K562 (cell line): Measurements from ENCODE around the gene ZNF541. TPM values are rescaled to one million over a fixed set of nuclear protein-coding genes. Genes with fewer than 3 reads are reported as not detected.

ENCODE experiments used
- BRD9 ChIP-seq: fragments of 450-650 bp; IDR thresholded peaks from 2 replicates; pipeline ENCODE4 v1.6.1; 2018; ENCODE audit warnings: low read depth; ENCODE audit not compliant: partially characterized antibody
- CBX5 ChIP-seq: IDR thresholded peaks from 2 replicates; pipeline ENCODE4 v1.6.1; 2014; ENCODE audit warnings: low read depth, borderline replicate concordance
- EGR1 ChIP-seq: fragments of 450-650 bp; conservative IDR thresholded peaks from 2 replicates; pipeline ENCODE4 v1.6.1; 2017; ENCODE audit warnings: mild to moderate bottlenecking
- HNRNPK ChIP-seq: fragments of 200-400 bp; formaldehyde crosslinking; IDR thresholded peaks from one replicate; pipeline ENCODE4 v1.6.1; 2018; ENCODE audit warnings: mild to moderate bottlenecking, low read depth, low read length; ENCODE audit not compliant: poor library complexity, severe bottlenecking
- KDM2B ChIP-seq: fragments of 250-450 bp; sonication (Bioruptor Pico); IDR thresholded peaks from 2 replicates; pipeline ENCODE4 v1.8.0; 2021; ENCODE audit warnings: mild to moderate bottlenecking, moderate library complexity
- KDM5B ChIP-seq: fragments of 200-600 bp; sonication (generic); IDR thresholded peaks from 2 replicates; pipeline ENCODE4 v1.6.1; 2012; ENCODE audit warnings: low read depth, mild to moderate bottlenecking, moderate library complexity, low read length, control low read depth, inconsistent platforms; ENCODE audit not compliant: insufficient replicate concordance
- KLF6 ChIP-seq: fragments of 250-450 bp; sonication (Bioruptor Pico); IDR thresholded peaks from 2 replicates; pipeline ENCODE4 v1.4.0; 2020; ENCODE audit warnings: mild to moderate bottlenecking, moderate library complexity, borderline replicate concordance
- LEF1 ChIP-seq: fragments of 450-650 bp; IDR thresholded peaks from 2 replicates; pipeline ENCODE4 v1.6.1; 2016; ENCODE audit warnings: mild to moderate bottlenecking
- NCOR1 ChIP-seq: fragments of 450-650 bp; IDR thresholded peaks from 2 replicates; pipeline ENCODE4 v1.6.1; 2016; ENCODE audit warnings: mild to moderate bottlenecking, moderate library complexity
- NEUROD1 ChIP-seq: fragments of 150-350 bp; IDR thresholded peaks from 2 replicates; pipeline ENCODE4 v1.6.1; 2014; ENCODE audit warnings: borderline replicate concordance, low read length, low read depth; ENCODE audit not compliant: partially characterized antibody
- SMAD4 ChIP-seq: fragments of 250-450 bp; sonication (Bioruptor Pico); conservative IDR thresholded peaks from 2 replicates; pipeline ENCODE4 v1.8.0; 2021; ENCODE audit warnings: inconsistent platforms, mild to moderate bottlenecking, moderate library complexity
- SNRNP70 ChIP-seq: fragments of 200-400 bp; formaldehyde crosslinking; optimal IDR thresholded peaks from 2 replicates; pipeline ENCODE3; 2017; ENCODE audit warnings: low read depth, low read length
- SRF ChIP-seq, 2 experiments: fragments of 250-450, 450-650 bp in 1 of 2; sonication (Bioruptor Pico) in 1 of 2; sonication (generic) in 1 of 2; formaldehyde crosslinking; IDR thresholded peaks; 2 replicates each; pipeline versions ENCODE4 v1.5.0 to v1.5.1; 2020 to 2022; ENCODE audit warnings: mild to moderate bottlenecking in 1 of 2, missing genetic modification reagents in 1 of 2
- TARDBP ChIP-seq: fragments of 450-650 bp; IDR thresholded peaks from 2 replicates; pipeline ENCODE4 v1.6.1; 2016
- XRCC4 ChIP-seq: IDR thresholded peaks from one replicate; pipeline ENCODE4 v1.6.1; 2011; ENCODE audit not compliant: insufficient read depth, insufficient read length; ENCODE audit errors: extremely low read depth
- ZEB2 ChIP-seq: fragments of 450-650 bp; IDR thresholded peaks from 2 replicates; pipeline ENCODE4 v1.6.1; 2016
- ZNF217 ChIP-seq: sonication (generic); formaldehyde crosslinking; IDR thresholded peaks from 2 replicates; pipeline ENCODE4 v1.8.0; 2022; ENCODE audit warnings: mild to moderate bottlenecking, missing genetic modification reagents
- ZNF408 ChIP-seq: fragments of 250-450 bp; sonication (Bioruptor Pico); IDR thresholded peaks from 2 replicates; pipeline ENCODE4 v1.4.0; 2020; ENCODE audit warnings: low read depth, mild to moderate bottlenecking, moderate library complexity
- ZNF561 ChIP-seq: fragments of 450-650 bp; formaldehyde crosslinking; conservative IDR thresholded peaks from 2 replicates; pipeline ENCODE4 v1.4.0; 2020; ENCODE audit warnings: mild to moderate bottlenecking, moderate library complexity
- ZNF586 ChIP-seq: fragments of 450-650 bp; formaldehyde crosslinking; conservative IDR thresholded peaks from 2 replicates; pipeline ENCODE4 v1.4.0; 2020; ENCODE audit warnings: mild to moderate bottlenecking, moderate library complexity
- ZNF740 ChIP-seq, 3 experiments: fragments of 200-800 bp in 1 of 3; sonication (Bioruptor generic) in 1 of 3; sonication (generic) in 1 of 3; formaldehyde crosslinking in 1 of 3; IDR thresholded peaks; 2 replicates each; pipeline versions ENCODE4 v1.6.1 to v1.8.0; 2016 to 2022; ENCODE audit warnings: mild to moderate bottlenecking in 2 of 3, missing compliant biosample characterization in 2 of 3, missing genetic modification characterization in 2 of 3, missing genetic modification reagents in 1 of 3
- polyA plus RNA-seq, 8 experiments: library from polyadenylated mRNA; depleted of rRNA in 4 of 8; stranded (reverse) in 5 of 8; unstranded in 3 of 8; fragments of >200 nt; fragmentation: Nextera tagmentation in 2 of 8; fragmentation: Illumina TruSeq in 1 of 8; extraction: Ambion mirVana in 2 of 8; extraction: Trizol in 1 of 8; gene quantifications; 2 replicates each; pipeline versions ENCODE4 v1.2.1 to v1.2.3, GENCODE V29; 2011 to 2014; ENCODE audit warnings: inconsistent platforms in 1 of 8, missing spikeins in 1 of 8
- total RNA-seq, 7 experiments: library from RNA; depleted of rRNA in 6 of 7; stranded (reverse); fragments of >200 nt in 6 of 7; fragmentation: Illumina TruSeq in 2 of 7; extraction: Trizol in 2 of 7; gene quantifications; 2 replicates each; pipeline versions ENCODE4 v1.2.1 to v1.2.3, GENCODE V29; 2011 to 2021; ENCODE audit warnings: low replicate concordance in 1 of 7
- TF ChIP-seq, protein P1 (sequence below): fragments of 250-450 bp; sonication (Bioruptor Pico); IDR thresholded peaks from 2 replicates; pipeline ENCODE4 v1.4.0; 2020; ENCODE audit warnings: mild to moderate bottlenecking
- TF ChIP-seq, protein P2 (sequence below), 2 experiments: IDR thresholded peaks; 2 replicates each; pipeline ENCODE4 v1.6.1; 2012; ENCODE audit warnings: improper control_type of control experiment in 2 of 2, low read depth in 2 of 2, low read length in 2 of 2, borderline replicate concordance in 1 of 2

ZNF541 gene
- total and polyA plus RNA-seq, 9 of the 15 experiments (the other 6 are each of a cell fraction or from before 2014, with no cell fraction given), result 0.04 to 0.11 (median 0.05) TPM; not detected in 1

DNA sequence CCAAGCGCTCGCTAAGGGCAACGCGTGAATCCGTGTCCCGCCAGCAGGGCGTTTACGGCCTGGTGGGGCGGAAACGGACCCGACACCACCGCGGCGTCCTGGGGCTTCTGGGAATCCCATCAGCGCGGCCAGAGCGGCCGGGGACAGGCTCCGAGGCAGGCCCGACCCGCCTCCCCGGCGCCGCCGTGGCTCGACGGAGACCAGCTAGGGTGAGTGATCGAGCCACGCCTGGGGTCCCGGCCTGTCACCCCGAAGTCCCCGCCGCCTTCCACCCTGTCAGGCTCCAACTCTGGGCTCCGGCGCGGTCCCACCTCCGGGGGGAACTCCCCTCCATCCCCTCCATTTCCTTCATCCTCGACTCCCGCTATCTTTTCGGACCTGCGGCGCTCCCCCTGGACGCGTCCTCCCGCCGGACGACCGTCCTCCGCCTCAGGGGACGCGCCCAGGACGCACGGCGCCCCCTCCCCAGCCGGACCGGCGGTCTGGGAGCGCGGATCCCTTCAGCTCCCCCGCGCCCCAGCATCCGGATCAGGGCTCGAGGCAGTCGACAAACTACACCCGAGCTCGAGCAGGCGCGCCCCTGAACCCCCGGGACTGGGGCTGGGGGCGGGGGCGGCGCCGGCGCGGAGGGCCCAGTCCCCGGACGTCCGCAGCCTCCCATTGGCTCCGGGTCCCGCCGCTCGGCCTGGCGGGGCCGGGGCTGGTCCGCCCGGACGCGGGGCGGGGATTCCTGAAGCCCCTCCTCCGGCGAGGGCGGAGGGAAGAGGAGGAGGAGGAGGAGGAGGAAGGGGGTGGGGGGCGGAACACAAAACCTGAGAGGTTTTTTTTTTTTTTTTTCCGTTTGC lies 35.3 kb upstream of the ZNF541 start (continued):
- TF ChIP-seq ZNF217 (CRISPR knock-in tag), result no peak
- TF ChIP-seq ZNF561 (CRISPR knock-in tag), result no peak
- TF ChIP-seq XRCC4, result no peak
- peak; percentile 41 for TF ChIP-seq NEUROD1
- peak; percentile 95 for TF ChIP-seq SMAD4 (CRISPR knock-in tag)
- TF ChIP-seq EGR1, result peak; percentile 74
- TF ChIP-seq KLF6 (CRISPR knock-in tag), result 0 out of 2 replicates have a peak, but pooled peaks have one; percentile 53
- 0 out of 2 replicates have a peak, but pooled peaks have one; percentile 43 for TF ChIP-seq TARDBP
- no peak for TF ChIP-seq SNRNP70
- TF ChIP-seq BRD9, result no peak
- peak; percentile 75 for TF ChIP-seq KDM5B
- TF ChIP-seq, protein P1, sequence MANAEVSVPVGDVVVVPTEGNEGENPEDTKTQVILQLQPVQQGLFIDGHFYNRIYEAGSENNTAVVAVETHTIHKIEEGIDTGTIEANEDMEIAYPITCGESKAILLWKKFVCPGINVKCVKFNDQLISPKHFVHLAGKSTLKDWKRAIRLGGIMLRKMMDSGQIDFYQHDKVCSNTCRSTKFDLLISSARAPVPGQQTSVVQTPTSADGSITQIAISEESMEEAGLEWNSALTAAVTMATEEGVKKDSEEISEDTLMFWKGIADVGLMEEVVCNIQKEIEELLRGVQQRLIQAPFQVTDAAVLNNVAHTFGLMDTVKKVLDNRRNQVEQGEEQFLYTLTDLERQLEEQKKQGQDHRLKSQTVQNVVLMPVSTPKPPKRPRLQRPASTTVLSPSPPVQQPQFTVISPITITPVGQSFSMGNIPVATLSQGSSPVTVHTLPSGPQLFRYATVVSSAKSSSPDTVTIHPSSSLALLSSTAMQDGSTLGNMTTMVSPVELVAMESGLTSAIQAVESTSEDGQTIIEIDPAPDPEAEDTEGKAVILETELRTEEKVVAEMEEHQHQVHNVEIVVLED (CRISPR knock-in tag), result peak; percentile 54
- TF ChIP-seq ZNF586 (CRISPR knock-in tag), result no peak
- TF ChIP-seq CBX5, result no peak
- TF ChIP-seq ZNF408 (CRISPR knock-in tag), result no peak
- no peak for TF ChIP-seq LEF1
- 0 out of 2 replicates have a peak, but pooled peaks have one; percentile 6 for TF ChIP-seq NCOR1
- TF ChIP-seq, protein P2, sequence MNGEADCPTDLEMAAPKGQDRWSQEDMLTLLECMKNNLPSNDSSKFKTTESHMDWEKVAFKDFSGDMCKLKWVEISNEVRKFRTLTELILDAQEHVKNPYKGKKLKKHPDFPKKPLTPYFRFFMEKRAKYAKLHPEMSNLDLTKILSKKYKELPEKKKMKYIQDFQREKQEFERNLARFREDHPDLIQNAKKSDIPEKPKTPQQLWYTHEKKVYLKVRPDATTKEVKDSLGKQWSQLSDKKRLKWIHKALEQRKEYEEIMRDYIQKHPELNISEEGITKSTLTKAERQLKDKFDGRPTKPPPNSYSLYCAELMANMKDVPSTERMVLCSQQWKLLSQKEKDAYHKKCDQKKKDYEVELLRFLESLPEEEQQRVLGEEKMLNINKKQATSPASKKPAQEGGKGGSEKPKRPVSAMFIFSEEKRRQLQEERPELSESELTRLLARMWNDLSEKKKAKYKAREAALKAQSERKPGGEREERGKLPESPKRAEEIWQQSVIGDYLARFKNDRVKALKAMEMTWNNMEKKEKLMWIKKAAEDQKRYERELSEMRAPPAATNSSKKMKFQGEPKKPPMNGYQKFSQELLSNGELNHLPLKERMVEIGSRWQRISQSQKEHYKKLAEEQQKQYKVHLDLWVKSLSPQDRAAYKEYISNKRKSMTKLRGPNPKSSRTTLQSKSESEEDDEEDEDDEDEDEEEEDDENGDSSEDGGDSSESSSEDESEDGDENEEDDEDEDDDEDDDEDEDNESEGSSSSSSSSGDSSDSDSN (IDR thresholded peaks at IDR 0.05; ENCODE audit: borderline replicate concordance in 1 of 2, low read depth in 2 of 2, low read length in 2 of 2), result peak; percentile 75 to 82; a peak in 3 of 4 replicates
- peak; percentile 89; the same call in 1 of the 2 replicates for TF ChIP-seq KDM2B (CRISPR knock-in tag)
- TF ChIP-seq HNRNPK, result no peak
- 0 out of 2 replicates have a peak, but pooled peaks have one; percentile 3 for TF ChIP-seq ZNF740 (CRISPR knock-in tag; IDR thresholded peaks at IDR 0.05)
- TF ChIP-seq ZNF740 (tag; IDR thresholded peaks at IDR 0.05), result peak in 1 of 2 experiments; percentile 18; a peak in 1 of 4 replicates
- TF ChIP-seq ZEB2, result no peak
- TF ChIP-seq SRF (CRISPR knock-in tag; IDR thresholded peaks at IDR 0.05), result peak in 1 of 2 experiments; percentile 13; a peak in 1 of 4 replicates
